DMS53 treated with DMSO at 0.1 percent for 48 hours (cell line): Measurements from ENCODE around the gene SPTY2D1.

Experiments
- DNase-seq: peaks from one replicate; lab custom pipeline; 2025; ENCODE audit not compliant: unreplicated experiment; lab: John Stamatoyannopoulos, UW

Gene SPTY2D1

GRCh38 chr11:18566406-18566805 is 67.7 kb downstream of the SPTY2D1 start:
- no peak for DNase-seq

GRCh38 chr11:18564149-18564548 is 70.0 kb downstream of the SPTY2D1 start:
- DNase-seq = no peak

GRCh38 chr11:18563090-18563730 is 70.9 kb downstream of the SPTY2D1 start:
- no peak for DNase-seq
